Esophagus (tissue), 2 donors: ENCODE data around the gene GSK3B. TPM values are rescaled to one million over a fixed set of nuclear protein-coding genes. Genes with fewer than 3 reads are reported as not detected.

ENCODE experiments used
- H3K27ac ChIP-seq, 2 donors: one replicate each; pipeline ENCODE4 v1.5.1; 2013; ENCODE audit warnings: low read depth in 2 of 2, mild to moderate bottlenecking in 2 of 2, inconsistent platforms in 1 of 2, low read length in 1 of 2, moderate library complexity in 1 of 2
- H3K27me3 ChIP-seq, 2 donors: one replicate each; pipeline ENCODE4 v1.6.1; 2013; ENCODE audit warnings: low read length in 2 of 2, control low read depth in 1 of 2, mild to moderate bottlenecking in 1 of 2; ENCODE audit not compliant: insufficient read depth in 2 of 2, control insufficient read depth in 1 of 2
- H3K36me3 ChIP-seq, 2 donors: one replicate each; pipeline ENCODE4 v1.6.1; 2013; ENCODE audit warnings: low read length in 1 of 2; ENCODE audit not compliant: control insufficient read depth in 2 of 2, insufficient read depth in 2 of 2
- H3K4me1 ChIP-seq, 2 donors: one replicate each; pipeline ENCODE4 v1.6.1; 2013; ENCODE audit warnings: low read length in 1 of 2; ENCODE audit not compliant: control insufficient read depth in 2 of 2, insufficient read depth in 2 of 2
- H3K4me3 ChIP-seq, 2 donors: one replicate each; pipeline ENCODE4 v1.5.1; 2013; ENCODE audit warnings: low read length in 2 of 2, mild to moderate bottlenecking in 2 of 2, low read depth in 1 of 2, moderate library complexity in 1 of 2
- H3K9me3 ChIP-seq, 2 donors: one replicate each; pipeline ENCODE4 v1.6.1; 2013; ENCODE audit warnings: mild to moderate bottlenecking in 2 of 2, low read depth in 1 of 2, low read length in 1 of 2, moderate library complexity in 1 of 2; ENCODE audit not compliant: control insufficient read depth in 2 of 2, insufficient read depth in 1 of 2
- WGBS, 2 donors: extraction: QIAGEN DNeasy Blood & Tissue Kit; methylation state at CpG; one replicate each; pipeline ENCODE4 v1.1.7; 2013; 5-methylcytosine and 5-hydroxymethylcytosine counted together
- polyA plus RNA-seq, 2 donors: library from polyadenylated mRNA; stranded (reverse); fragments of 200-250 nt; gene quantifications; one replicate each; pipeline ENCODE4 v1.2.3, GENCODE V29; 2013
- donor health status: healthy with polysubstance abuse.
- donor health status: Bipolar disorder and iron deficiency.

Gene GSK3B
- polyA plus RNA-seq, 2 donors, result 8.8 to 12.0 TPM

DNA sequence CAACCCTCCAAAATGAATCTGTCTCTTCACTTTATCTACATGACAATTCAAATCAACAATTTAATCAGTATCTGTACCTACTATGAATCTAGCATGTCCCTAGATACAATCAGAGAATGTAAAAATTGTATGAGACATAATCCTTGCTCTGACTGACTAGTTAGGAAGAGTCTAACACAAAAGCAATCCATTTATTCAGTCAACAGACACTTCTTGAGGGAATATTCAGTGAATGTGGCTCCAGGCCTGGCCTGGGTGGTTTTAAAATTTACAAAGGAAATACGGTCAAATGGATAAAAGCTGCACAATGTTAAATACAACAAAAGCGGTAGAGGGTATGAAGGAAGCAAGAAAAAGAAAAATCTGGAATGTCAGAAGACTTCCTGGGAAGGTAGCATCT, 45.2 kb downstream of the GSK3B start:
- 54 to 84% methylated on average over 2 of the region's 2 CpGs for whole genome bisulfite sequencing, 2 donors
- Histone ChIP-seq H3K4me1 (no peaks in the 10 kb centered on the region), H3K9me3 (no peaks in the 10 kb centered on the region)

DNA sequence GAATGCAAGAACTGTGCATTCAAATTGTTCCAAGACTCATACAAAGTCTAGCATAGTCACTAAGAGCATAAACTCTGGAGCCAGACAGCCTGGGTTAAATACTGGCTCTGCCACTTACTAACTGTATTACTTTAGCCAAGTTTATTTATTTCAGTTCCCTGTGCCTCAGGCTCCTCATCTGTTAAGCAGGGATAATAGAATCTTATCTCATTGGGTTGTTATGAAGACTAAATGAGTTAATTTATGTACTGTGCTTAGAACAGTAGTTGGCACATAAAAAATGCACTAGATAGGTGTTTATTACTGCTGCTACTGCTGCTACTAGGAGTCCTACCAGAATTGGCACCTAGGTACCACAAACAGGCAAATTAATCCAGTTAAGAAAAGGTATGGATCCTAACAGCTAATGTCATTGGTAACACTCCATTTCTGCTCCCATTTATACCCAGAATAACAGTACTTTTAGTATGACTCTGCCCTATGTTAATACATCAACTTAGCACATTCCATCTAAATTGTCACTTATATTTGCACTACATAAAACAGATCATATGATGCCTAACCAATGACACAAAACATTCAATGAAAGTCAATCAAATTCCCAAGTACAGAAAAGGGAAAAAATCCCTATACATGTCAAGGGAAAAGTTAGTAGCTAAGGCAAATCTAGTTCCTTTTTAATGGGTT, 45.7 kb downstream of the GSK3B start:
- H3K9me3 ChIP-seq, result no peaks in the 10 kb centered on the region
- H3K27me3 ChIP-seq, result no peaks in the 10 kb centered on the region
- H3K4me3 ChIP-seq, result no peak overlapping the region
- no peaks in the 10 kb centered on the region for H3K4me1 ChIP-seq
- H3K27ac ChIP-seq, result no peak overlapping the region
- no peaks in the 10 kb centered on the region for H3K36me3 ChIP-seq

More for the DNA sequence above, 45.2 kb downstream of the GSK3B start:
- no peak overlapping the region for H3K4me3 ChIP-seq
- H3K36me3 ChIP-seq, result no peaks in the 10 kb centered on the region
- H3K27me3 ChIP-seq, result no peaks in the 10 kb centered on the region
- H3K27ac ChIP-seq, result no peak overlapping the region

GRCh38 chr3:120047686-120048085, 46.6 kb downstream of the GSK3B start:
- H3K27me3 ChIP-seq, result no peaks in the 10 kb centered on the region
- H3K4me1 ChIP-seq, result no peaks in the 10 kb centered on the region
- H3K27ac ChIP-seq, result no peak overlapping the region
- H3K4me3 ChIP-seq, result no peak overlapping the region
- 85 to 87% methylated on average over 1 of the region's 1 CpG for WGBS, 2 donors
- H3K9me3 ChIP-seq, result no peaks in the 10 kb centered on the region
- no peaks in the 10 kb centered on the region for H3K36me3 ChIP-seq

GRCh38 chr3:120040813-120041377, 53.4 kb downstream of the GSK3B start:
- no peak overlapping the region for H3K27ac ChIP-seq
- peaks cover 15 to 17% of the 10 kb centered on the region in 2 donors for H3K9me3 ChIP-seq

GRCh38 chr3:120039642-120040610, 54.3 kb downstream of the GSK3B start:
- Histone ChIP-seq H3K27me3 (no peaks in the 10 kb centered on the region), H3K27ac (no peak overlapping the region), H3K4me1 (no peaks in the 10 kb centered on the region), H3K4me3 (no peak overlapping the region), H3K36me3 (peaks cover 0 to 2% of the 10 kb centered on the region in 2 donors), H3K9me3 (peaks cover 15 to 17% of the 10 kb centered on the region in 2 donors)
- WGBS, 2 donors, result 98% methylated on average over 20 of the region's 20 CpGs

More at GRCh38 chr3:120040813-120041377, 53.4 kb downstream of the GSK3B start:
- H3K27me3 ChIP-seq, result no peaks in the 10 kb centered on the region
- H3K4me3 ChIP-seq, result no peak overlapping the region
- 97 to 99% methylated on average over 8 of the region's 8 CpGs for WGBS, 2 donors
- peaks cover 0 to 2% of the 10 kb centered on the region in 2 donors for H3K36me3 ChIP-seq
- no peaks in the 10 kb centered on the region for H3K4me1 ChIP-seq

DNA sequence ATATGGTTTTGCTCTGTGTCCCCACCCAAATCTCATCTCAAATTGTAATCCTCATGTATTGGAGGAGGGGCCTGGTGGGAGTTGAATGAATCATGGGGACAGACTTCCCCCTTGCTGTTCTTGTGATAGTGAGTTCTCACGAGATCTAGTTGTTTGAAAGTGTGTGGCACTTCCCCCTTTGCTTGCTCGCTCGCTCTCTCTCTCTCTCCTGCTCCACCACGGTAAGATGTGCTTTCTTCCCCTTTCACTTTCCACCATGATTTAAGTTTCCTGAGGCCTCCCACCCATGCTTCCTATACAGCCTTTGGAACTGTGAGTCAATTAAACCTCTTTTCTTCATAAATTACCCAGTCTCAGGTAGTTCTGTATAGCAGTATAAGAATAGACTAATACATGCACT, 60.7 kb downstream of the GSK3B start:
- Histone ChIP-seq H3K9me3 (peaks cover 3 to 4% of the 10 kb centered on the region in 2 donors), H3K4me1 (peaks cover 0 to 1% of the 10 kb centered on the region in 2 donors), H3K4me3 (no peak overlapping the region), H3K36me3 (no peaks in the 10 kb centered on the region), H3K27ac (no peak overlapping the region), H3K27me3 (no peaks in the 10 kb centered on the region)
- WGBS, 2 donors, result 85 to 92% methylated on average over 4 of the region's 4 CpGs

DNA sequence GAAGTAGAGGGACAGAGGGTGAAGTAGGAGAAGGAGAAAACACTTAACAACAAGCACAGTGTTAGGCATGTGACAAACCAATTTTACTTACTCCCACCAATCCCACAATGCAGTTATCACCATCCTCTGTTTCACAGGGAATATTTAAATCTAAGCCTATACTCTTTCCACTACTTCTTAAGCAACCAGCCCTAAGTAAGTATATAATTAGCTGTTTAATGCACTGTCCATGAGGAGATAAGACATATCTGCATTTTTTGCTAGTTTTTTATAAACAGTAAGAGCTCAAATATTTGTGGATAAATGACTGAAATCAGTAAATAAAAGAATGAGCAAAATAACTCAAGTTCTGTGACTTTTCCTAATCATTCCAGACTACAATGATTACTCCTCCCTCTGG, 62.7 kb downstream of the GSK3B start:
- Histone ChIP-seq H3K27me3 (no peaks in the 10 kb centered on the region), H3K36me3 (no peaks in the 10 kb centered on the region), H3K4me3 (no peak overlapping the region), H3K27ac (no peak overlapping the region), H3K9me3 (no peaks in the 10 kb centered on the region), H3K4me1 (peaks cover 0 to 3% of the 10 kb centered on the region in 2 donors)

- Histone ChIP-seq H3K4me3 (no peak overlapping the region), H3K36me3 (no peaks in the 10 kb centered on the region), H3K4me1 (peaks cover 0 to 3% of the 10 kb centered on the region in 2 donors), H3K9me3 (no peaks in the 10 kb centered on the region), H3K27ac (no peak overlapping the region), H3K27me3 (no peaks in the 10 kb centered on the region)
- WGBS, 2 donors, result 97 to 100% methylated on average over 1 of the region's 1 CpG
Measured at GRCh38 chr3:120029749-120030148, 64.5 kb downstream of the GSK3B start.

DNA sequence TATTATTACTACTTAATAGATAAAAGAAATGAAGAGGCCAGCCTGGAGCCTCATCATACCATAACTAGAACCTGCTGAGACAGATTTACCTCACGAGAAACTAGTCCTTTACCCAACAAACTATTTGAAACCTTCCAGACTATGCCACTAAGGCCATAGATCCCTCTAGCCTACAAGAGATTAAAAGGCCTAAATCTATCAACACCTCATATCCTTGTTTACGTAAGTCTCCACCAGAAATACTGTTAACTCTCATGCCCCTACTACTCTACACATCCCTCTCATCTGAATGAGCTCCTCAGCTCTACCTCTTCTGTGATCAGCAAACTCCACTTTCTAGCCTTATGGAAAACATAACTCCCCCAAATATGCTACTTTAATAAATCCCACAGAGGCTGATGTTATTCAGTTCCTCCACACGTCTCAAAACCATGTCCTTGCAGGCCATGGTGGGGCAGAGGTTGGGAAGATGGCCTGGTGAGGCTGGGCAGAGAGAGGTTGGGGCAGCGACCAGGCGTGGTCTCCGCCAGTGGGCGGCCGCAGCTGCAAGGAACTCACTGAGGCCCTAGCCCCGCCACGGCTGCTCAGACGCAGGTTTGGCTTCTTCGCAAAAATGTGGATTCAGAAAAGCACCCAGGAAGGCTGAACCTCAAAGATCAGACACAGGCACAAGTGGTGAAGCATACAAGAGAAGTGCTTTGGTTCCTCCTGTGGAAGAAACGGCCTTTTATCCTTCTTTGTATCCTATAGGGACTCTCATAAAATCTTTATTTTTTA, 65.8 kb downstream of the GSK3B start:
- Histone ChIP-seq H3K4me1 (peaks cover 0 to 3% of the 10 kb centered on the region in 2 donors), H3K27ac (no peak overlapping the region), H3K4me3 (no peak overlapping the region), H3K9me3 (no peaks in the 10 kb centered on the region), H3K36me3 (no peaks in the 10 kb centered on the region), H3K27me3 (no peaks in the 10 kb centered on the region)
- 88 to 89% methylated on average over 13 of the region's 13 CpGs for WGBS, 2 donors
